HG03064 (cell line): ENCODE measurements around the gene RBM6.
"Not testable (repeated sequence)": the region's sequence is repeated elsewhere in the genome, so short reads cannot be mapped to it uniquely, and the experiment has no call there.

Experiments
- ATAC-seq: cut with Tn5 transposase; IDR thresholded peaks from one replicate; pipeline ENCODE4 v1.9.1; 2021; ENCODE audit warnings: low read depth; ENCODE audit not compliant: unreplicated experiment

The RBM6 gene

DNA sequence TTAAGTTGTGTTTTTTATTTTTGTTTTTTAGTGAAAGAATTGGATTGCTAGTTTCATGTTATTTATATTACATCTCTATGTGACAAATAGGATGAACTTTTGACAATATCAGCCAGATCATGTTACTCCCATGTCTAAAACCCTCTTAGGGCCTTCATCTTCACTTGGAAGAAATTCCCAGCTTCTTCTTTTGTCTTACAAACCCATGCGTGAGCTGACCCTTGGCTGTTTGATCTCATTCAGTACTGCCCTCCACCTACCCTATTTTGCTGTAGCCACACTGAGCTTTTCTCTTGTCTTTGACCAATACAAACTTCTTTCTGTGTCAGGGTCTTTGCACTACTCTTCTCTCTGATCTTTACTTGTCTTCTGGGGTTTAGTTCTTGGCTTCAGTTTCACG, 37.0 kb downstream of the RBM6 start:
- ATAC-seq, result no peak

DNA sequence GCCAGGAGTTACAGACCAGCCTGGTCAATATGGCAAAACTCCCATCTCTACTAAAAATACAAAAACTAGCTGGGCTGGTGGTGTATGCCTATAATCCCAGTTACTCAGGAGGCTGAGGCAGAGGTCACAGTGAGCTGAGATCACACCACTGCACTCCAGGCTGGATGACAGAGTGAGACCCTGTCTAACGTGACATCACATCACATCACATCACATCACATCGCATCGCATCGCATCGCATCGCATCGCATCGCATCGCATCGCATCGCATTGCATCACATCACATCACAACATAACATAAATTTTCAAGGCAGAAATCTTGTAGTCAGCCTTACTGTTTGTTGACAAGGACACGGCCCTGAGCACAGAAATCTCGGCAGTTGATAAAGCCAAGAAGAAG, 44.4 kb downstream of the RBM6 start:
- ATAC-seq, result no peak

DNA sequence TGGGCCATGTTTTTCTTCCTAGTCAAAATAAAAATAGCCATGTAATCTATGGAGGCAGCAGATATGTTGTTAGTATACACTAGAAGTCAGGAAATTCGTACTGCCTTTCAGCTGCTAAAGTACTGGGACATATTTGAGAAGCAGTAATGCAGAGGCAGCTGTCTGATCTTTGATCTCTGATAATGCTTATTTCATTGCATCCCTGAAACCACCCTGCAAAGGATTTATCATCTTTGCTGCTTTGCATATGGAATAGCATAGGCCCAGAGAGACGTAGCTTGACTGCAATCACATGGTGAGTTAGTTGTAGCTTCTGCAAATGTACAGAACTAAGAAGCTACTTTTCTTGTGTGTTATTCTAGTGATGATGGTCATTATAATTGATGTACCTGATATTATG, 52.4 kb downstream of the RBM6 start:
- no peak for ATAC-seq

GRCh38 chr3:49994476-49994875, 54.5 kb downstream of the RBM6 start:
- no peak for ATAC-seq

GRCh38 chr3:49996016-49996415, 56.1 kb downstream of the RBM6 start:
- no peak for ATAC-seq

GRCh38 chr3:49997862-49998261, 57.9 kb downstream of the RBM6 start:
- no peak for ATAC-seq

GRCh38 chr3:49998326-49998725, 58.4 kb downstream of the RBM6 start:
- ATAC-seq, result no peak

DNA sequence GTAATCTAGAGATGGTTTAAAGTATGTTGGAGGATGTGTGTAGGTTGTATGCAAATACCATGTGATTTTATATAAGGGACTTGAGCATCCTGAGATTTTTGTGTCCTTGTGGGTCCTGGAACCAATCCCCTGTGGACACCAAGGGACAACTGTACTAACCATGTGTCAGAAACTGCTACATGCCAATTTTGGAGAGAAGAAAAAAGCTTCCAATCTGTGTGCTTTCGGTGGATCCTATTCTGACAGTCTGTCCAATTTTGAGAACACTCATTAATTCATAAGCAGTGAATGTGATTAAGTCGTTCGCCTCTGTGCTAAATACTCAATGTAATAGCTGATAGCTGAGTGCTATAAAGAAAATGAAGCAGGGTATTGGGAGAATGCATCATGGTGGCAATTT, 61.6 kb downstream of the RBM6 start:
- ATAC-seq, result no peak

DNA sequence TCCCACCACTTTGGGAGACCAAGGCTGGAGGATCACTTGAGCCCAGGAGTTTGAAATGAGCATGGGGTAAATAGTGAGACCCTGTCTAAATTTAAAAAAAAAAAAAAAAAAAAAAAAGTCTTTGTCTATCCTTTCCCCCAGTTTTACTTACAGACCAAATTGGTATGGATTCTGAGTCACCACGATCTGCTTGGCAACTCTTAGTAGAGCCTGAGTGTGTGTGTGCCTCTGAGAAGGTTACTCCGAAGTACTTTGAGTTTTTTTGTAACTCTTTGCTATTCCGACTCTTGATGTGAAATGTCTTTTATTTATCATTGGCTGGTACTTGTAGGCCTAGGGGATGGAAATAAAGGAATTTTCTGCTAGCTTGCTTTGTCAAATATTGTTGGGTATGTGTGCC, 63.3 kb downstream of the RBM6 start:
- no peak for ATAC-seq

DNA sequence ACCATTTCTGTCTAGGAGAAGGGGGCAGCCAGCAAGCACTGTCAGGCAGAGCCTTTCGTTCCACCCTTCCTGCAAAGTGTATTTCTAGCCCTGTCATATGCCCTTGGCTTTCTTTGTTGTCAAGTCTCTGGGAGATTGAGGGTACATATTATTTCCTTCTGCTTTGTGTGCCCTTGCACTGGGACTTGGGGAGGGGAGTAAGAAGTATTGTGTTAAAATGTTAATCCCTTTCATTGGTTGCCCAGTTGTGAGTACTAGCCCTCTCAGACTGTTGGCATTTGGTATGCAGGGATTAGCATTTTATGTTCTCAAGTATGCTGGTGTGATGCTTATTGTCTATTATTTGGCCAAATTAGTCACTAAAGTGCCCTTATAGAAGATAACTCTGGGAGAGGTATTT, 63.9 kb downstream of the RBM6 start:
- no peak for ATAC-seq

- ATAC-seq, result no peak
Observed at GRCh38 chr3:50008931-50009330, 69.0 kb downstream of the RBM6 start.

GRCh38 chr3:50010959-50011358, 71.0 kb downstream of the RBM6 start:
- ATAC-seq, result no peak

DNA sequence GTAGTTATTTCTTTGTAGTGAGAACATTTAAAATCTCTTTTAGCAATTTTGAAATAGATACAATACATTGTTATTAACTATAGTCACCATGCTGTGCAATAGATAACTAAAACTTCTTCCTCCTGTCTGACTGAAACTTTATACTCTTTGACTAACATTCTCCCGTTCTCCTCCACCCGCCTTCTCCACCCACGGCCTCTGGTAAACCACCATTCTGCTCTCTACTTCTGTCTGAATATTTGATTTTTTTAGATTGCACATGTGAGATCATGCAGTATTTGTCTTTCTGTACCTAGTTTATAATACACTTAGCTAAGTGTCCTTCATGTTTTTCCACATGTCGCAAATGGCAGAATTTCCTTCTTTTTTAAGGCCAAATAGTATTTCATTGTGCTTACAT, 76.0 kb downstream of the RBM6 start:
- no peak for ATAC-seq

DNA sequence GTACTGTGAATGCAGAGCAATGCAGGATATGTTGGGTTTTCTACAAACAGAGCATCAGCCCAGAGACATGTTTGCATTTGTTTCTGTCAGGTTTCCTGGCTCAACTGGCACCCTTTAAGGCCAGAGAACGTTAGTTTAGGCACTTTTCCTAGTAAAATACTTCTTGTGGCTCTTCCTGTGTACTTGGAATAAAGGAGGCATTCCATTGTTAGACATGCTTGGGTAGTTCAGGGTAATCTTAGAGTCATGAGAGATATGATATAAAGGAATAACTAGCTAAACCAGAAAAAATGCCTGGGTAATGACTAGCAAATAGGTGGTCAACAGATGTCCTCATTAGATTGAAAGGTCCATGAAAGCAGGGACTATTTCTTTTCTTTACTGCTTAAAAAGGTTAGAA, 88.4 kb downstream of the RBM6 start:
- no peak for ATAC-seq

DNA sequence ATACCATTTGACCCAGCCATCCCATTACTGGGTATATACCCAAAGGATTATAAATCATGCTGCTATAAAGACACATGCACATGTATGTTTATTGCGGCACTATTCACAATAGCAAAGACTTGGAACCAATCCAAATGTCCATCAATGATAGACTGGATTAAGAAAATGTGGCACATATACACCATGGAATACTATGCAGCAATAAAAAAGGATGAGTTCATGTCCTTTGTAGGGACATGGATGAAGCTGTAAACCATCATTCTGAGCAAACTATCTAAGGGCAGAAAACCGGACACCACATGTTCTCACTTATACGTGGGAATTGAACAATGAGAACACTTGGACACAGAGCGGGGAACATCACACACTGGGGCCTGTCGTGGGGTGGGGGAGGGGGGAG, 91.3 kb downstream of the RBM6 start:
- ATAC-seq, result not testable (repeated sequence)

- no peak for ATAC-seq
Observed at GRCh38 chr3:50044976-50045375, 105.0 kb downstream of the RBM6 start.

- no peak for ATAC-seq
Observed at GRCh38 chr3:50047426-50047825, 107.5 kb downstream of the RBM6 start.

DNA sequence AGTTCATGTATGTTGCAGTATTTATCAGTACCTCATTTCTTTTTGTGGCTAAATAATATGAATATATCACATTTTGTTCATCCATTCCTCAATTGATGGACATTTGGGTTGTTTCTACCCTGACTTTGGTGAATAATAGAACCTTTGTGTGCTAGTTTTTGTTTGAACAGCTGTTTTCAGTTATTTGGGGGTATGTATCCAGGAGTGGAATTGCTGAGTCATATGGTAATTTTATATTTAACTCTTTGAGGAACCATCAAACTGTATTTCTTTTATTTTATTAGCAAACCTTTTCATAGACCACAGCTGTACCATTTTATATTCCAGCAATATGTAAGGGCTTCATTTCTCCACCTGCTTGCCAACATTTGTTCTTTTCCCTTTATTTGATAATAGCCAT, 110.4 kb downstream of the RBM6 start:
- ATAC-seq, result no peak

DNA sequence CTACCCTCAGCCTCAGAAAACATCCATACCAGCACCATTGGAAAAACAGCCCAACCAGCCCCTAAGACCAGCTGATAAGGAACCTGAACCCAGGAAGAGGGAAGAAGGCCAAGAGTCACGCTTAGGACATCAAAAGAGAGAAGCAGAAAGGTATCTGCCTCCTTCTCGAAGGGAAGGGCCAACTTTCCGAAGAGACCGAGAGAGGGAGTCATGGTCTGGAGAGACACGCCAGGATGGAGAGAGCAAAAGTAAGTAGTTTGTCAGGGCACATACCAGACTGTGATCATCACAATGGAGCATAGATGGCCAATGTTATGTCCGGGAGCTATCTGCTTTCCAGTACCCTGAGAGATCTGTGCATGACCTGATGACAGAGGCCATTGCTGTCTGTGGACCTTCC, 117.8 kb downstream of the RBM6 start:
- ATAC-seq, result no peak

DNA sequence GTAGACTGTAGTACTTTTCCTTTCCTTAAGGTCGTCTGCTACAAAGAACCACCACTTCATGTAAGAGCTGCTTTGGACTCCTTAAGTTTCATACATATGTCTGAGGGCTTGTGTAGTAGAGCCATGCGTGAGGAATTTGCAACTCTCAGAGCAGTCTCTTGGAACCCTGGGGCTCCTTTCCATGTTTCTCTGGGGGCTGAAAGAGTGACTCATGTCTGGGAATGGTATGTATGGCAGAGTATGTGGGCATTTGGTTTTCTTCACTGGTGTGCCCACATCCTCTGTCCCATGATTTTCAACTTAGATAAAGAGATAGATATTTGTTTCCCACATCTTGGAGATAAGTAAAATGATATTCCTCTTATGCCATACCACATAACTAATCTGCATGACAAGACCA, 128.2 kb downstream of the RBM6 start:
- no peak for ATAC-seq

DNA sequence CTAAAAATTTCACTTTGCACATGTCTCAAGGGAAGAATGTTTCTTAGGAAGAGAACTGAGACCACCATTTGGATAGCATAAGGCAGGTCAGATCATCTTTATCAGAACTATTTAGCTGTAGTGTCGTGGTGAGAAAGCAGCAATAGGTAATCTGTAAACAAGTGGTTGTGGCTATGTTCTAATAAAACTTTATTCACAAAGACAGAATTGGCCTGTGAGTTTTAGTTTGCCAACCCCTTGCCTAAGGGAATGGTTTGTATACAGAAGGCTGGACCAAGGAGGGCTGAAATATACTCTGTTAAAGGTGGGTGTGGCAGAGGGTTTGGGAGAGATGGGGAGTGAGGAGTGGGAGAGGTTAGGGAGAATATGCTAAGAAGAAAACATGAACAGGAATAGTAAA, 138.1 kb downstream of the RBM6 start:
- no peak for ATAC-seq

- no peak for ATAC-seq
Observed at GRCh38 chr3:50078622-50079021, 138.7 kb downstream of the RBM6 start.

- not testable (repeated sequence) for ATAC-seq
Observed at GRCh38 chr3:50084951-50085350, 145.0 kb downstream of the RBM6 start.
